SK-N-SH treated with all-trans-retinoic acid at 6 μM for 48 hours (cell line): ENCODE results near the gene PARD3.

Source experiments
- ATAC-seq: fragments of 200-7000 bp; cut with Tn5 transposase; 3 replicates; pipeline ENCODE4 v1.9.1; 2020; ENCODE audit warnings: mild to moderate bottlenecking, moderate library complexity
- ARNTL ChIP-seq: fragments of 450-650 bp; formaldehyde crosslinking; IDR thresholded peaks from 2 replicates; pipeline ENCODE4 v1.5.0; 2020; ENCODE audit warnings: low read depth, mild to moderate bottlenecking, moderate library complexity, borderline replicate concordance
- BACH2 ChIP-seq: fragments of 250-450 bp; sonication (Bioruptor Pico); IDR thresholded peaks from 2 replicates; pipeline ENCODE4 v1.9.0; 2021; ENCODE audit warnings: mild to moderate bottlenecking, borderline replicate concordance
- CSDC2 ChIP-seq: fragments of 250-450 bp; sonication (Bioruptor Pico); IDR thresholded peaks from 2 replicates; pipeline ENCODE4 v1.5.0; 2020; ENCODE audit warnings: mild to moderate bottlenecking, moderate library complexity
- GLIS3 ChIP-seq: fragments of 250-450 bp; sonication (Bioruptor Pico); IDR thresholded peaks from 2 replicates; pipeline ENCODE4 v1.5.0; 2020; ENCODE audit warnings: mild to moderate bottlenecking, moderate library complexity
- ISL1 ChIP-seq: fragments of 250-450 bp; sonication (Bioruptor Pico); IDR thresholded peaks from 2 replicates; pipeline ENCODE4 v2.1.2; 2022; ENCODE audit warnings: mild to moderate bottlenecking, moderate library complexity
- OSR1 ChIP-seq: fragments of 250-450 bp; sonication (Bioruptor Pico); IDR thresholded peaks from 2 replicates; pipeline ENCODE4 v1.8.0; 2022; ENCODE audit warnings: moderate library complexity, mild to moderate bottlenecking, inconsistent platforms
- PPARA ChIP-seq: fragments of 250-450 bp; sonication (Bioruptor Pico); IDR thresholded peaks from 2 replicates; pipeline ENCODE4 v1.5.0; 2020; ENCODE audit warnings: mild to moderate bottlenecking, borderline replicate concordance
- RARB ChIP-seq: fragments of 250-450 bp; sonication (Bioruptor Pico); IDR thresholded peaks from 2 replicates; pipeline ENCODE4 v1.8.0; 2021; ENCODE audit warnings: mild to moderate bottlenecking, moderate library complexity
- SNAI2 ChIP-seq: fragments of 250-450 bp; sonication (Bioruptor Pico); IDR thresholded peaks from 2 replicates; pipeline ENCODE4 v1.5.0; 2020; ENCODE audit warnings: mild to moderate bottlenecking, moderate library complexity
- TCF4 ChIP-seq: fragments of 250-450 bp; sonication (Bioruptor Pico); IDR thresholded peaks from 2 replicates; pipeline ENCODE4 v1.8.0; 2021; ENCODE audit warnings: mild to moderate bottlenecking, moderate library complexity, borderline replicate concordance
- TOX ChIP-seq: fragments of 250-450 bp; sonication (Bioruptor Pico); IDR thresholded peaks from 2 replicates; pipeline ENCODE4 v1.8.0; 2021; ENCODE audit warnings: mild to moderate bottlenecking, moderate library complexity, borderline replicate concordance
- ZFP3 ChIP-seq: fragments of 250-450 bp; sonication (Bioruptor Pico); IDR thresholded peaks from 2 replicates; pipeline ENCODE4 v1.5.0; 2020; ENCODE audit warnings: mild to moderate bottlenecking, moderate library complexity
- ZFP30 ChIP-seq: fragments of 450-650 bp; formaldehyde crosslinking; IDR thresholded peaks from 2 replicates; pipeline ENCODE4 v1.5.0; 2022; ENCODE audit warnings: mild to moderate bottlenecking, moderate library complexity
- ZNF565 ChIP-seq: fragments of 450-650 bp; formaldehyde crosslinking; conservative IDR thresholded peaks from 2 replicates; pipeline ENCODE4 v1.5.0; 2020; ENCODE audit warnings: low read depth, mild to moderate bottlenecking, moderate library complexity
- ZNF70 ChIP-seq: fragments of 450-650 bp; formaldehyde crosslinking; IDR thresholded peaks from 2 replicates; pipeline ENCODE4 v1.5.0; 2020; ENCODE audit warnings: mild to moderate bottlenecking, moderate library complexity
- ZNF8 ChIP-seq: fragments of 450-650 bp; formaldehyde crosslinking; IDR thresholded peaks from 2 replicates; pipeline ENCODE4 v1.5.0; 2020; ENCODE audit warnings: mild to moderate bottlenecking, moderate library complexity
- TF ChIP-seq, protein P1 (sequence below): fragments of 250-450 bp; sonication (Bioruptor Pico); IDR thresholded peaks from 2 replicates; pipeline ENCODE4 v1.5.0; 2020; ENCODE audit warnings: mild to moderate bottlenecking, moderate library complexity
- TF ChIP-seq, protein P2 (sequence below): fragments of 250-450 bp; sonication (Bioruptor Pico); IDR thresholded peaks from 2 replicates; pipeline ENCODE4 v1.8.0; 2021; ENCODE audit warnings: low read depth, mild to moderate bottlenecking, moderate library complexity, borderline replicate concordance
- TF ChIP-seq, protein P3 (sequence below): fragments of 250-450 bp; sonication (Bioruptor Pico); IDR thresholded peaks from 2 replicates; pipeline ENCODE4 v1.5.1; 2021; ENCODE audit warnings: mild to moderate bottlenecking, moderate library complexity

Gene PARD3

DNA sequence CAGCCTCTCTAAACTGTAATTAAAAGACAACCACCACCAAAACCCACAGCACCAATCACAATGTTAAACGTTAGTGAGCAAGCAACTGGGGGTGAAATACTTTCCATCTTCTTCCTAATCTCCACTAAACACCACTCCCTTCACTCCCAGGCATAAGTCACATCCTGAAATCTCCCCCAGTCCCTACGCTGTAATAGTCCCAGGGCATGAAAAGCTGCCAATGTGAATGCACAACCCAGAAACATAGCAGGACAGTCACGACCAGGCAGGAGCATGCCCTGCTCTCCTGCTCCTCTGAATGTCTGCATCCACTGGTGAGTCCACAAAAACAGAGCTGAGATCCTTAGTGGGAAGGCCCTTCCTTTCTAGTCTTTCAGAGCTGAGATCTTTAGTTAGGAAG, 288.9 kb downstream of the PARD3 start (continued):
- TF ChIP-seq, protein P1, sequence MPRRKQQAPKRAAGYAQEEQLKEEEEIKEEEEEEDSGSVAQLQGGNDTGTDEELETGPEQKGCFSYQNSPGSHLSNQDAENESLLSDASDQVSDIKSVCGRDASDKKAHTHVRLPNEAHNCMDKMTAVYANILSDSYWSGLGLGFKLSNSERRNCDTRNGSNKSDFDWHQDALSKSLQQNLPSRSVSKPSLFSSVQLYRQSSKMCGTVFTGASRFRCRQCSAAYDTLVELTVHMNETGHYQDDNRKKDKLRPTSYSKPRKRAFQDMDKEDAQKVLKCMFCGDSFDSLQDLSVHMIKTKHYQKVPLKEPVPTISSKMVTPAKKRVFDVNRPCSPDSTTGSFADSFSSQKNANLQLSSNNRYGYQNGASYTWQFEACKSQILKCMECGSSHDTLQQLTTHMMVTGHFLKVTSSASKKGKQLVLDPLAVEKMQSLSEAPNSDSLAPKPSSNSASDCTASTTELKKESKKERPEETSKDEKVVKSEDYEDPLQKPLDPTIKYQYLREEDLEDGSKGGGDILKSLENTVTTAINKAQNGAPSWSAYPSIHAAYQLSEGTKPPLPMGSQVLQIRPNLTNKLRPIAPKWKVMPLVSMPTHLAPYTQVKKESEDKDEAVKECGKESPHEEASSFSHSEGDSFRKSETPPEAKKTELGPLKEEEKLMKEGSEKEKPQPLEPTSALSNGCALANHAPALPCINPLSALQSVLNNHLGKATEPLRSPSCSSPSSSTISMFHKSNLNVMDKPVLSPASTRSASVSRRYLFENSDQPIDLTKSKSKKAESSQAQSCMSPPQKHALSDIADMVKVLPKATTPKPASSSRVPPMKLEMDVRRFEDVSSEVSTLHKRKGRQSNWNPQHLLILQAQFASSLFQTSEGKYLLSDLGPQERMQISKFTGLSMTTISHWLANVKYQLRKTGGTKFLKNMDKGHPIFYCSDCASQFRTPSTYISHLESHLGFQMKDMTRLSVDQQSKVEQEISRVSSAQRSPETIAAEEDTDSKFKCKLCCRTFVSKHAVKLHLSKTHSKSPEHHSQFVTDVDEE (CRISPR knock-in tag): no peak
- TF ChIP-seq ZFP3 (CRISPR knock-in tag) (no peak), GLIS3 (CRISPR knock-in tag) (no peak), RARB (no peak), SNAI2 (no peak), ZNF8 (no peak), PPARA (CRISPR knock-in tag) (no peak), TOX (CRISPR knock-in tag) (no peak)

DNA sequence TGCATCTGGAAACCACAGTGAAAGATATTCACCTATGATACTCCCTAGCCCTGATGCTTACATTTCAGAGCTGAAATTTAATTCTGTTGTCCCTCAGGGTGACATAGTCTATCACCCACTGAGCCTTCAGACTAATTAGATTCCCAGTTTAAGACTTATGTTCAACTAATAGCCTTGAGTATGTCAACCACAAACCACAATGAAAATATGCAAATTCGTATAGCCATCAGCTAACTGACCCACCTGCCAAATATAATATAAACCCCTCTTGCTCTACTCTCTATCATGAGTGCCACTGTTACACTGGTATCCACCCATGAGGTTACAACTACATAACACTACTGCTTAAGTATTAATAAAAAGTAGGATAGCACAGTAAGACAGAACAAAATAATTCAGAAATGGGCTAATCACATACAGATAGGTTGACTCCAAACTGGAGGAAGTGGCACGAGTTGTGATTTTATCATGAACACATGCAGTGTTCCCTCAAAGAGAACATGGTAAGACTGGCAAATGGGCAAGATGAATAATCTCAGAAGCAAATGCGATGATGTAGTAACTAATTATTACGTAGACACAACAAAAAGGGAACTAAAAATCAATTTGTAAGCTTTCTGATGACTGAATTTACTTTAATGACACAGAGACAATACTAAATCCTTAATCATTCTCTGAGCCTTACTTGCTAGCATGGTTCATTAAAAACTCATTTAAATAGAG, 290.6 kb downstream of the PARD3 start:
- ATAC-seq: no peak
- TF ChIP-seq, protein P2, sequence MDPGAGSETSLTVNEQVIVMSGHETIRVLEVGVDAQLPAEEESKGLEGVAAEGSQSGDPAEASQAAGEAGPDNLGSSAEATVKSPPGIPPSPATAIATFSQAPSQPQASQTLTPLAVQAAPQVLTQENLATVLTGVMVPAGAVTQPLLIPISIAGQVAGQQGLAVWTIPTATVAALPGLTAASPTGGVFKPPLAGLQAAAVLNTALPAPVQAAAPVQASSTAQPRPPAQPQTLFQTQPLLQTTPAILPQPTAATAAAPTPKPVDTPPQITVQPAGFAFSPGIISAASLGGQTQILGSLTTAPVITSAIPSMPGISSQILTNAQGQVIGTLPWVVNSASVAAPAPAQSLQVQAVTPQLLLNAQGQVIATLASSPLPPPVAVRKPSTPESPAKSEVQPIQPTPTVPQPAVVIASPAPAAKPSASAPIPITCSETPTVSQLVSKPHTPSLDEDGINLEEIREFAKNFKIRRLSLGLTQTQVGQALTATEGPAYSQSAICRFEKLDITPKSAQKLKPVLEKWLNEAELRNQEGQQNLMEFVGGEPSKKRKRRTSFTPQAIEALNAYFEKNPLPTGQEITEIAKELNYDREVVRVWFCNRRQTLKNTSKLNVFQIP (CRISPR knock-in tag): no peak
- no peak for TF ChIP-seq SNAI2
- TF ChIP-seq ZFP30: no peak
- TF ChIP-seq, protein P3, sequence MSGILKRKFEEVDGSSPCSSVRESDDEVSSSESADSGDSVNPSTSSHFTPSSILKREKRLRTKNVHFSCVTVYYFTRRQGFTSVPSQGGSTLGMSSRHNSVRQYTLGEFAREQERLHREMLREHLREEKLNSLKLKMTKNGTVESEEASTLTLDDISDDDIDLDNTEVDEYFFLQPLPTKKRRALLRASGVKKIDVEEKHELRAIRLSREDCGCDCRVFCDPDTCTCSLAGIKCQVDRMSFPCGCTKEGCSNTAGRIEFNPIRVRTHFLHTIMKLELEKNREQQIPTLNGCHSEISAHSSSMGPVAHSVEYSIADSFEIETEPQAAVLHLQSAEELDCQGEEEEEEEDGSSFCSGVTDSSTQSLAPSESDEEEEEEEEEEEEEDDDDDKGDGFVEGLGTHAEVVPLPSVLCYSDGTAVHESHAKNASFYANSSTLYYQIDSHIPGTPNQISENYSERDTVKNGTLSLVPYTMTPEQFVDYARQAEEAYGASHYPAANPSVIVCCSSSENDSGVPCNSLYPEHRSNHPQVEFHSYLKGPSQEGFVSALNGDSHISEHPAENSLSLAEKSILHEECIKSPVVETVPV: no peak

DNA sequence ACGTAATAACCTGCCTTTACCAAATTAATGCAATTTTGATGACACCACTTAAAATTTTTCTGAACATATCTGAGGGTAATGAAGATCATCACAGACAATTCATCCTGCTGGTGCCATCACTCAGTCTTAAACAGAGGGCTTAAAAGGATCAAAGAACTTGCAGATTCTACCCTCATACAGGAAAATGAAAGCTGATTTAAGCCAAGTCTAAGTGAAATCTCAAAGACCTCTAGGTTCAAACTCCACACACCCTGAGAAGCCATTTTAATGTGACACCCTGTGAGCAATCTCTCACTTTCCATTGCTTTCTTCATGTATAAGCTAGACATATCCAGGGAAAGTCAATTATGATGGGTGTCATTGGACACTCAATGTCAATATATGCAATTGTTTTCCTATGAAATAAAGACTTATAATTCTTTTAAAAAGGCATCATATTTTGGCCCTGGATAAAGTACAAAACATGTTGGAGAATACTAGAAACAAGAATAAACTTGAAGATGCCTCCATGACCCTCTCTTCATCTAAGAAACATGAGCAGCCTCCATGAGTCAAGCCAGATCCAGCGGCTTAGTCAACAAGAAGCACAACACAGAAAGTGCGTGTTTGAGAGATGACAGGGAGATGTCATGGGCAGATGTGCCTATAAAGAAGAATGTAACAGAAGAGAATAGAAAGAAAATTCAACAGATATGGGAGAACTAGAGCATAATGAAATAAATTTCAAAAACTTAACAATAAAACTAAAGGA, 291.9 kb downstream of the PARD3 start:
- no peak for TF ChIP-seq TCF4
- TF ChIP-seq ZNF8: no peak
- TF ChIP-seq, protein P3: no peak
- no peak for TF ChIP-seq ZNF70 (CRISPR knock-in tag)
- no peak for TF ChIP-seq ZFP30
- TF ChIP-seq GLIS3 (CRISPR knock-in tag): no peak
- TF ChIP-seq RARB: no peak
- TF ChIP-seq ISL1 (CRISPR knock-in tag): no peak
- no peak for TF ChIP-seq CSDC2 (CRISPR knock-in tag)
- TF ChIP-seq, protein P2 (CRISPR knock-in tag): no peak
- TF ChIP-seq ZNF565 (CRISPR knock-in tag): no peak
- TF ChIP-seq OSR1 (CRISPR knock-in tag): no peak
- TF ChIP-seq, all 23 proteins: peak for 0
- ATAC-seq: no peak

DNA sequence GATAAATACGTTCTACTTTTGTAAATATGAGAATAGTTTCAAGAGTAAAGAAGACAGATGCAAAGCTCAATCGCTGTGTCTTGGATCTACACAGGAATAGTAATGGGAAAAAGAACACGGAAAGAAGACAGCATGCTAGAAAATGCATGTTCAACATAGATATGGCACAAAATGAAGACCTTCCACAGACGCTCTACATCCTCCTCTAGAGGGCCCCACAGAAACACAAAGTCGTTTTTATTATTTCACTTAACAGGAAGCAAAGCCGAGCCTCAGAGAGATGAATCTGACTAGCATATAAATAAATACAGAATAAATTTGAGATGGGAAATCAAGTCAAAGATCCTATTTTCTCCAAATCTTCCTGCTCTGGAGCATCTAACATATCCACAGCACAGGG, 292.6 kb downstream of the PARD3 start:
- no peak for ATAC-seq
- no peak for TF ChIP-seq TCF4
- TF ChIP-seq TOX (CRISPR knock-in tag): no peak
- TF ChIP-seq, protein P3: no peak
- TF ChIP-seq ARNTL (CRISPR knock-in tag): no peak
- TF ChIP-seq ISL1 (CRISPR knock-in tag): no peak
- TF ChIP-seq, protein P2 (CRISPR knock-in tag): no peak
- TF ChIP-seq RARB: no peak
- no peak for TF ChIP-seq BACH2 (CRISPR knock-in tag)
- no peak for TF ChIP-seq PPARA (CRISPR knock-in tag)
- TF ChIP-seq OSR1 (CRISPR knock-in tag): no peak
- no peak for TF ChIP-seq CSDC2 (CRISPR knock-in tag)
- TF ChIP-seq ZNF8: no peak
- TF ChIP-seq ZNF70 (CRISPR knock-in tag): no peak
- TF ChIP-seq ZNF565 (CRISPR knock-in tag): no peak
